A549 (cell line): ENCODE data around the gene DOCK7. TPM values are rescaled to one million over a fixed set of nuclear protein-coding genes. Genes with fewer than 3 reads are reported as not detected.

Experiments
- ATAC-seq, 2 experiments: fragments of 200-7000 bp in 1 of 2; fragments of >200 bp in 1 of 2; cut with Nextera tagmentation in 1 of 2; cut with Tn5 transposase in 1 of 2; 3 replicates each; pipeline versions ENCODE4 v1.8.0 to v1.9.1; 2018 to 2020; ENCODE audit warnings: mild to moderate bottlenecking in 1 of 2, moderate library complexity in 1 of 2
- CTCF ChIA-PET: fragments of 300-600 bp; sonication (Branson Sonifier 250); formaldehyde crosslinking; extraction: SDS; loops from one replicate; lab custom pipeline; 2021; ENCODE audit warnings: antibody characterized with exemption, inconsistent platforms; lab: Yijun Ruan, JAX
- POLR2A ChIA-PET: fragments of 350-600 bp; formaldehyde crosslinking; extraction: SDS; loops from one replicate; lab custom pipeline; 2021; ENCODE audit warnings: antibody characterized with exemption, inconsistent platforms; lab: Yijun Ruan, JAX
- DNase-seq, 2 experiments: peaks; one replicate each; pipeline versions ENCODE4 v3.0.0 to v3.0.0-alpha.2; 2011 to 2016; ENCODE audit warnings: low read depth in 1 of 2, low spot score in 1 of 2
- FAIRE-seq: peaks from 2 replicates; lab custom pipeline; 2011; peaks lifted over from hg19 to GRCh38; lab: Jason Lieb, UNC
- H3K27ac ChIP-seq, 2 experiments: fragments of >200 bp; sonication (Bioruptor Twin); formaldehyde crosslinking; 3 replicates each; pipeline ENCODE4 v1.5.1; 2016 to 2017
- H3K4me1 ChIP-seq: fragments of >200 bp; sonication (Bioruptor Twin); formaldehyde crosslinking; 3 replicates; pipeline ENCODE4 v1.6.1; 2016
- H3K4me2 ChIP-seq: fragments of >200 bp; sonication (Bioruptor Twin); formaldehyde crosslinking; 3 replicates; pipeline ENCODE4 v1.6.1; 2016
- H3K4me3 ChIP-seq: fragments of >200 bp; sonication (Bioruptor Twin); formaldehyde crosslinking; 3 replicates; pipeline ENCODE4 v1.5.1; 2016
- H3K9me3 ChIP-seq: fragments of >200 bp; sonication (Bioruptor Twin); formaldehyde crosslinking; 3 replicates; pipeline ENCODE4 v1.6.1; 2016
- BCL3 ChIP-seq: fragments of >200 bp; sonication (Bioruptor Twin); formaldehyde crosslinking; IDR thresholded peaks from 3 replicates; pipeline ENCODE4 v1.6.1; 2016
- CEBPB ChIP-seq, 2 experiments: fragments of >200 bp in 1 of 2; sonication (Bioruptor Twin) in 1 of 2; formaldehyde crosslinking in 1 of 2; IDR thresholded peaks; 2 replicates each; pipeline ENCODE4 v1.6.1; 2012 to 2016
- CHD2 ChIP-seq: fragments of 150-350 bp; IDR thresholded peaks from 2 replicates; pipeline ENCODE4 v1.6.1; 2014; ENCODE audit warnings: low read length; ENCODE audit not compliant: partially characterized antibody
- CHD4 ChIP-seq: fragments of 200-600 bp; sonication (generic); IDR thresholded peaks from 2 replicates; pipeline ENCODE4 v1.6.1; 2016; ENCODE audit warnings: antibody characterized with exemption, mild to moderate bottlenecking, borderline replicate concordance
- EHF ChIP-seq: fragments of 250-450 bp; sonication (Bioruptor Pico); IDR thresholded peaks from 2 replicates; pipeline ENCODE4 v1.5.0; 2020; ENCODE audit warnings: mild to moderate bottlenecking
- EHMT2 ChIP-seq: fragments of 200-600 bp; sonication (generic); IDR thresholded peaks from 2 replicates; pipeline ENCODE4 v1.6.1; 2016; ENCODE audit warnings: antibody characterized with exemption, low read depth, mild to moderate bottlenecking, moderate library complexity
- ESRRA ChIP-seq: fragments of 150-350 bp; IDR thresholded peaks from 2 replicates; pipeline ENCODE4 v1.6.1; 2014; ENCODE audit warnings: mild to moderate bottlenecking, low read length, borderline replicate concordance
- HES2 ChIP-seq: fragments of >200 bp; sonication (Bioruptor Twin); formaldehyde crosslinking; IDR thresholded peaks from 2 replicates; pipeline ENCODE4 v1.6.1; 2016
- HMGXB4 ChIP-seq: fragments of 250-450 bp; sonication (Bioruptor Pico); IDR thresholded peaks from 2 replicates; pipeline ENCODE4 v1.5.0; 2021; ENCODE audit warnings: mild to moderate bottlenecking, moderate library complexity, borderline replicate concordance
- HOXB5 ChIP-seq: fragments of 250-450 bp; sonication (Bioruptor Pico); IDR thresholded peaks from 2 replicates; pipeline ENCODE4 v1.5.0; 2020; ENCODE audit warnings: mild to moderate bottlenecking, moderate library complexity
- JUN ChIP-seq, 2 experiments: fragments of >200 bp; sonication (Bioruptor Twin); formaldehyde crosslinking; IDR thresholded peaks; 2 replicates in 1 of 2; 3 replicates in 1 of 2; pipeline ENCODE4 v1.6.1; 2016 to 2017
- PBX3 ChIP-seq: IDR thresholded peaks from 2 replicates; pipeline ENCODE4 v1.6.1; 2012
- PHF8 ChIP-seq: fragments of 200-600 bp; sonication (generic); IDR thresholded peaks from 2 replicates; pipeline ENCODE4 v1.6.1; 2016; ENCODE audit warnings: low read depth, mild to moderate bottlenecking, antibody characterized with exemption, moderate library complexity, borderline replicate concordance
- POLR2A ChIP-seq: IDR thresholded peaks from 2 replicates; pipeline ENCODE4 v1.6.1; 2012; ENCODE audit warnings: mild to moderate bottlenecking, low read length
- RARB ChIP-seq: fragments of 250-450 bp; sonication (Bioruptor Pico); IDR thresholded peaks from 2 replicates; pipeline ENCODE4 v1.8.0; 2021; ENCODE audit warnings: mild to moderate bottlenecking, moderate library complexity
- RFX5 ChIP-seq: fragments of 450-650 bp; IDR thresholded peaks from 2 replicates; pipeline ENCODE4 v1.7.1; 2014; ENCODE audit warnings: antibody characterized with exemption, mild to moderate bottlenecking, moderate library complexity
- RNF2 ChIP-seq: fragments of 200-600 bp; sonication (generic); IDR thresholded peaks from 2 replicates; pipeline ENCODE4 v1.6.1; 2016; ENCODE audit warnings: low read depth, mild to moderate bottlenecking, antibody characterized with exemption, moderate library complexity, borderline replicate concordance
- SREBF2 ChIP-seq: fragments of 450-650 bp; IDR thresholded peaks from 2 replicates; pipeline ENCODE4 v1.6.1; 2014; ENCODE audit warnings: mild to moderate bottlenecking, moderate library complexity
- TFCP2L1 ChIP-seq: fragments of 250-450 bp; sonication (Bioruptor Pico); IDR thresholded peaks from 2 replicates; pipeline ENCODE4 v1.5.0; 2021; ENCODE audit warnings: mild to moderate bottlenecking
- USF2 ChIP-seq: fragments of 450-650 bp; IDR thresholded peaks from 2 replicates; pipeline ENCODE4 v1.6.1; 2014; ENCODE audit warnings: antibody characterized with exemption
- ZC3H11A ChIP-seq: fragments of 450-650 bp; IDR thresholded peaks from 2 replicates; pipeline ENCODE4 v1.6.1; 2014; ENCODE audit warnings: antibody characterized with exemption, mild to moderate bottlenecking
- WGBS: methylation state at CpG from one replicate; pipeline ENCODE4 v1.1.6; 2017; ENCODE audit errors: missing lambda C conversion rate; 5-methylcytosine and 5-hydroxymethylcytosine counted together
- polyA plus RNA-seq, 4 experiments: library from polyadenylated mRNA; depleted of rRNA in 3 of 4; stranded (reverse); fragments of >200 nt; fragmentation: RNase III in 1 of 4; extraction: RNeasy Plus Mini Kit Qiagen cat#74134 plus additional on column Dnase treatment in 1 of 4; gene quantifications; 2 replicates in 3 of 4; 3 replicates in 1 of 4; pipeline ENCODE4 v1.2.3, GENCODE V29; 2011 to 2017

Gene DOCK7
- polyA plus RNA-seq, 2 of the 4 experiments (the other 2 are of a cell fraction) = 25.5 to 33.3 TPM

GRCh38 chr1:62500210-62500609, 188.0 kb downstream of the DOCK7 start:
- FAIRE-seq = no peak

GRCh38 chr1:62494137-62494536, 194.0 kb downstream of the DOCK7 start:
- TF ChIP-seq RNF2 (no peak), JUN (IDR thresholded peaks at IDR 0.05) (no peak), SREBF2 (no peak), BCL3 (no peak), HES2 (no peak), ZC3H11A (no peak), RFX5 (no peak)
- Histone ChIP-seq H3K4me3 (no peak overlapping the region), H3K27ac (no peak overlapping the region), H3K4me1 (peaks cover 7% of the 10 kb centered on the region; the same call in 1 of the 3 replicates), H3K9me3 (no peaks in the 10 kb centered on the region), H3K4me2 (no peak overlapping the region)
- CTCF ChIA-PET = no interaction called here
- ATAC-seq = no peak
- FAIRE-seq = no peak
- 97% methylated on average over 4 of the region's 4 CpGs for WGBS
- DNase-seq = no peak
- POLR2A ChIA-PET = no interaction called here

More at GRCh38 chr1:62500210-62500609, 188.0 kb downstream of the DOCK7 start:
- Histone ChIP-seq H3K27ac (no peak overlapping the region), H3K9me3 (no peaks in the 10 kb centered on the region), H3K4me1 (no peaks in the 10 kb centered on the region)
- CTCF ChIA-PET = interaction anchor here (1.0 kb wide), 1 partner anchor 40 kb away, joined by 4 read pairs; no protein-coding TSS in a partner anchor
- no peak for ATAC-seq
- no peak for TF ChIP-seq TFCP2L1 (CRISPR knock-in tag)
- TF ChIP-seq EHF (CRISPR knock-in tag) = no peak
- no peak for TF ChIP-seq CHD2
- TF ChIP-seq RARB (CRISPR knock-in tag) = no peak
- TF ChIP-seq PBX3 = no peak
- TF ChIP-seq HMGXB4 (CRISPR knock-in tag) = no peak
- no peak for TF ChIP-seq HOXB5 (CRISPR knock-in tag)
- no peak for TF ChIP-seq POLR2A
- TF ChIP-seq RNF2 = no peak
- no peak for TF ChIP-seq JUN (IDR thresholded peaks at IDR 0.05)
- TF ChIP-seq USF2 = no peak
- TF ChIP-seq PHF8 = no peak
- TF ChIP-seq ESRRA = no peak
- TF ChIP-seq EHMT2 = no peak
- TF ChIP-seq CHD4 = no peak
- TF ChIP-seq CEBPB (IDR thresholded peaks at IDR 0.05) = no peak
- TF ChIP-seq, all 56 proteins: peak for 0
- H3K4me3 ChIP-seq = no peak overlapping the region
- no peak overlapping the region for H3K4me2 ChIP-seq
- POLR2A ChIA-PET = no interaction called here
- no peak for DNase-seq
